ENCODE data around the gene NET1.

DNA sequence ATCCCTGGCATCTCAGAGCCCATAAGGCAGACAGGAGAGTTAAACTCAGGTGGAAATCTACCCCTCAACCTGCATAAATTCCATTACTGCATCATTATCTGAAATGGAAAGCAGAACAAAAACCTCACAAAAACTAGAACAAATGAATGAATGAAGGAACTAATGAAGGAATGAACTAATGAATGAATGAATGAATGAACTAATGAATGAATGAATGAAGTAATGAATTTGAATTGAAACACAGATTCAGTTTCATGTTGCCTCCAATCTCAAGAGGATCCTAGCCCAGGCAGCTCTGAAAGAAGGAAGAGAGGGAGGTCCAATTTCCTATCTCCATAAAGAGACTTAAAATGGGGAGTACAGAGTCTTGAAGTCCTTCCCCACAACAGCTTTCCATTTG, 49.5 kb upstream of the NET1 start:
- TF ChIP-seq CTCF (IDR thresholded peaks at IDR 0.05) = no peak
- TF ChIP-seq POLR2A (IDR thresholded peaks at IDR 0.05) = no peak

Data from lower leg skin (tissue), 3 donors.